ENCODE data around the gene OSBPL1A. TPM values are rescaled to one million over a fixed set of nuclear protein-coding genes. Genes with fewer than 3 reads are reported as not detected.

OSBPL1A gene
- total and polyA plus RNA-seq, 2 of the 8 experiments (the other 6 are each of a cell fraction or from before 2014, with no cell fraction given): 53.2 to 74.9 TPM

GRCh38 chr18:24372279-24372872, 25.2 kb downstream of the OSBPL1A start:
- no peaks in the 10 kb centered on the region for H3K9me3 ChIP-seq (ENCODE audit: insufficient read depth in 2 of 2, low read depth in 1 of 2, low read length in 1 of 2)
- H3K18ac ChIP-seq (ENCODE audit: extremely low read depth, low read length): no peak overlapping the region
- H2AFZ ChIP-seq (ENCODE audit: low read length): no peak overlapping the region
- no peak overlapping the region for H3K9ac ChIP-seq (replicated peaks in 1 of 4; ENCODE audit: extremely low read depth in 1 of 4, low read depth in 3 of 4, low read length in 3 of 4)
- peaks cover 0 to 3% of the 10 kb centered on the region in 2 experiments for H4K20me1 ChIP-seq (replicated peaks in 1 of 2; ENCODE audit: control insufficient read depth in 1 of 2, insufficient read depth in 2 of 2, low read length in 2 of 2)
- H3K27me3 ChIP-seq (replicated peaks in 1 of 4; ENCODE audit: control insufficient read depth in 3 of 4, extremely low read depth in 1 of 4, insufficient read depth in 3 of 4, low read length in 3 of 4): no peaks in the 10 kb centered on the region
- no peak overlapping the region for H2BK12ac ChIP-seq (ENCODE audit: low read depth, low read length)
- POLR2A ChIA-PET (ENCODE audit: partially characterized antibody): interaction anchor here (0.8 kb wide), 1 partner anchor 8 kb away, joined by 3 read pairs; no protein-coding TSS in a partner anchor
- peak in 1 of 2 experiments; percentile 41 for DNase-seq (ENCODE audit: low read depth in 1 of 2, low spot score in 2 of 2)
- FAIRE-seq: no peak
- H3K4me1 ChIP-seq (replicated peaks in 1 of 4; ENCODE audit: control insufficient read depth in 3 of 4, insufficient read depth in 4 of 4, low read length in 3 of 4): peaks cover 0 to 9% (median 1%) of the 10 kb centered on the region in 4 experiments; a peak in 5 of 7 replicates
- no peak overlapping the region for H2BK5ac ChIP-seq (ENCODE audit: low read depth, low read length)
- peaks cover 2% of the 10 kb centered on the region; the same call in 1 of the 2 replicates for H3K79me1 ChIP-seq (ENCODE audit: low read depth, low read length)
- H3K23me2 ChIP-seq (ENCODE audit: low read depth, low read length): no peaks in the 10 kb centered on the region
- H4K5ac ChIP-seq (ENCODE audit: insufficient read length, low read depth, low read length): no peak overlapping the region
- no peak overlapping the region for H3K4me3 ChIP-seq (ENCODE audit: extremely low read depth in 1 of 4, insufficient read depth in 2 of 4, low read depth in 3 of 4, low read length in 4 of 4)
- 90% methylated on average over 5 of the region's 5 CpGs; no CpG with 5 or more reads in 1 of the 2 experiments for WGBS, 2 experiments (ENCODE audit: extremely low coverage in 1 of 2, insufficient coverage in 1 of 2, insufficient read length in 1 of 2, insufficient replicate concordance in 2 of 2, low coverage in 1 of 2, low lambda C conversion rate in 2 of 2, missing lambda C conversion rate in 1 of 2)
- H3K14ac ChIP-seq (ENCODE audit: insufficient read length): no peak overlapping the region
- H2BK15ac ChIP-seq (ENCODE audit: low read length): no peak overlapping the region
- H4K91ac ChIP-seq (replicated peaks; ENCODE audit: insufficient read length, low read length): no peak overlapping the region
- no peak overlapping the region for H2BK120ac ChIP-seq (replicated peaks; ENCODE audit: low read depth, low read length)
- no peak overlapping the region for H2AK5ac ChIP-seq (ENCODE audit: low read depth, low read length)
- H3K4me2 ChIP-seq (ENCODE audit: insufficient read depth in 1 of 2, low read depth in 2 of 2, low read length in 2 of 2): no peak overlapping the region
- CTCF ChIA-PET (ENCODE audit: partially characterized antibody): interaction anchor here (0.9 to 2.0 kb wide), 3 partner anchors 11 to 42 kb away, joined by 3 to 11 read pairs (median 5); no protein-coding TSS in a partner anchor
- no peak overlapping the region for H3K27ac ChIP-seq (ENCODE audit: low read depth, low read length)
- no peak overlapping the region for H2BK20ac ChIP-seq (ENCODE audit: low read length)
- no peak overlapping the region for H4K8ac ChIP-seq (ENCODE audit: extremely low read depth, insufficient read depth, low read length)
- no peak overlapping the region for H3K4ac ChIP-seq (replicated peaks; ENCODE audit: insufficient read length, low read depth, low read length)
- peaks cover 0 to 18% of the 10 kb centered on the region in 2 experiments; a peak in 2 of 4 replicates for H3K79me2 ChIP-seq (ENCODE audit: control insufficient read depth in 1 of 2, insufficient read depth in 2 of 2, low read length in 2 of 2)
- H3K56ac ChIP-seq (replicated peaks; ENCODE audit: insufficient read length, low read depth, low read length): no peak overlapping the region
- H3K23ac ChIP-seq (ENCODE audit: insufficient read length): no peak overlapping the region
- H3K36me3 ChIP-seq (ENCODE audit: control insufficient read depth in 2 of 4, insufficient read depth in 4 of 4, low read length in 3 of 4): peaks cover 4 to 45% (median 26%) of the 10 kb centered on the region in 4 experiments; a peak in 6 of 8 replicates
- TF ChIP-seq MAX (IDR thresholded peaks at IDR 0.05): no peak
- no peak for TF ChIP-seq HDAC6 (IDR thresholded peaks at IDR 0.05; ENCODE audit: low read depth, low read length)
- TF ChIP-seq RFX5 (IDR thresholded peaks at IDR 0.05; ENCODE audit: borderline replicate concordance, low read depth, low read length): no peak
- TF ChIP-seq CTBP2 (IDR thresholded peaks at IDR 0.05; ENCODE audit: borderline replicate concordance, insufficient read depth, insufficient read length, low read length): no peak
- TF ChIP-seq, protein P1, sequence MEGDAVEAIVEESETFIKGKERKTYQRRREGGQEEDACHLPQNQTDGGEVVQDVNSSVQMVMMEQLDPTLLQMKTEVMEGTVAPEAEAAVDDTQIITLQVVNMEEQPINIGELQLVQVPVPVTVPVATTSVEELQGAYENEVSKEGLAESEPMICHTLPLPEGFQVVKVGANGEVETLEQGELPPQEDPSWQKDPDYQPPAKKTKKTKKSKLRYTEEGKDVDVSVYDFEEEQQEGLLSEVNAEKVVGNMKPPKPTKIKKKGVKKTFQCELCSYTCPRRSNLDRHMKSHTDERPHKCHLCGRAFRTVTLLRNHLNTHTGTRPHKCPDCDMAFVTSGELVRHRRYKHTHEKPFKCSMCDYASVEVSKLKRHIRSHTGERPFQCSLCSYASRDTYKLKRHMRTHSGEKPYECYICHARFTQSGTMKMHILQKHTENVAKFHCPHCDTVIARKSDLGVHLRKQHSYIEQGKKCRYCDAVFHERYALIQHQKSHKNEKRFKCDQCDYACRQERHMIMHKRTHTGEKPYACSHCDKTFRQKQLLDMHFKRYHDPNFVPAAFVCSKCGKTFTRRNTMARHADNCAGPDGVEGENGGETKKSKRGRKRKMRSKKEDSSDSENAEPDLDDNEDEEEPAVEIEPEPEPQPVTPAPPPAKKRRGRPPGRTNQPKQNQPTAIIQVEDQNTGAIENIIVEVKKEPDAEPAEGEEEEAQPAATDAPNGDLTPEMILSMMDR (IDR thresholded peaks at IDR 0.05; ENCODE audit: control extremely low read depth in 1 of 3, insufficient read depth in 1 of 3, low read depth in 1 of 3, low read length in 3 of 3): no peak
- no peak for TF ChIP-seq CHD1 (IDR thresholded peaks at IDR 0.05; ENCODE audit: low read depth, low read length)
- TF ChIP-seq NANOG (IDR thresholded peaks at IDR 0.05; ENCODE audit: insufficient read depth, low read depth, low read length, poor library complexity, severe bottlenecking): no peak
- TF ChIP-seq RXRA (IDR thresholded peaks at IDR 0.05; ENCODE audit: insufficient read depth, low read depth, low read length): no peak
- TF ChIP-seq MAFK (IDR thresholded peaks at IDR 0.05; ENCODE audit: low read depth, low read length): no peak
- TF ChIP-seq SP2 (IDR thresholded peaks at IDR 0.05; ENCODE audit: low read length): no peak
